ENCODE data around the gene RGS17.
"Not testable (repeated sequence)": the region's sequence is repeated elsewhere in the genome, so short reads cannot be mapped to it uniquely, and the experiment has no call there.

The RGS17 gene

DNA sequence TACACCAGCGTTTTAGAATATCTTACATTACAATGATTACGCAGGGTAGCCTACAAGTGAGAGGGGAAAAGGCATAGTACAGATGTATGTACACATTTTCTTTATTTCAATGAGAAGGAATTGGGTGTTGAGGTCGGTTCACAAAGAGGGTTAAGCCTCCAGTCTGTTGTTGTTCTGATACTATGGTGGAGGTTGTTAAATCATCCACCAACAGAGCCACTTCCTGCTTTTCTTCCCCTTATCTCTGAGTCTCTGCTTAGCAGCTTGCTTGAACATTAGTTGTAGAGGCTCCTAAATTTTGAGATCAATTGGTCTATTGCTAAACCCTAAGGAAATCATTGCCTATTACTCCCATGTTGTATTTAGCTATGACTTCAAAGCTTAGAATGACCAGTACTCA is 7.3 kb downstream of the RGS17 start:
- FAIRE-seq: no peak

DNA sequence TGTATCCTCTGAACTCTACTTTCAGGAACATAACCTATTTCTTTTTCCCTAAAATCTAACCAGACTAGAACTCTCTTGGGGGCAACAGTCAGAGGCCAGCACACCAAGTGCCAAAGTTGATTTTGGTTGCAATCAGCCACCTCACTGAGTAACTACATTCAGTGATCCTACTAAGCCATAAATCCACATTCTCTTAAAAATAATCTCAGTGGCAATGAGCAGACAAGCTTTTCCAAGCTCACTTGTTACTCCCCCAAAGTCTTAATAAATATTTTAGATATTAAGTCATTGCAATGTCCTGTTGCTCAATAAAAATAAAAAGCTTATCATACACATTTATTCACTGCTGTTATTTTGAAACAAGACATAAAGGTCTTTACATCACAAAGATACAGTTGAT is 9.8 kb downstream of the RGS17 start:
- no peak for FAIRE-seq

DNA sequence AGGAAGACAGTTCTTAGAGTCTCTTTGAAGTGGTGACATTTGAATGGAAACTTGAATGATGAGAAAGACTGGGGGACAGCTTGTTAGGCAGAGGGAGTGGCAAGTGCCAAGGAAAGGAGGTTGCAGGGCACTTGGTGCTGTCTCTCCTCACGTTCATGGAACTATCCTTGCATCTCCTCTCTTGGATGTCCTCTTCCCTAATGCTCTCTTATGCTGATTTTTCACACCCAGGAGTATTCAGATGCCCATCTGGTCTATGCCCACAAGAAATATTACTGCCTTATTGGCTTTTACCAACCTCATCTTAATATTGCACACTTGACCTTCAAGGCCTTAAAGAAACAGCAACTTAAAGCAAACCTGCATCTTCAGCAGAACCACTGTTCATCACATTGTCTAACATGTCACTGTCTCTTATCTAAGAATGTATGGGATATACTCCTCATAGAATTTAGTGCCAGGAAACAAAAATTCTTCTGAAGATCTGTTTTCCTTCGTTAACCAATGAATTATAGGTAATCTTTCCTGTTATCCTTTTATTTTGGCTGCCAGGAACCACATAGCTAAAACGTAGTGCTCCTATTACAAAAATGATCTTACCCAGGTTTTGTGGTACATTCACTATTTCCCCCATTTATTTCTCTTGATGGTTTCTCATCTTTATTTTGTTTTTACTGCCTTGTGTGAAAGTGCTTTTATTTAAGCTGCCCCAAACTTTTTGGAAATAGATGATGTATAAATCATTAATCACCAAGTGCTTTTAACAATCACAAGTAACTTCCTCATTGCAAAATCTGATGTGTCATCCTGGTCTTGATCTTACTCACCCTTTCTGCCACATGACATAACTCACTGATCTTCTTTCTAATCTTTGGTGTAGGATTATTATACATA is 12.8 kb downstream of the RGS17 start:
- peak; percentile 82 for FAIRE-seq

DNA sequence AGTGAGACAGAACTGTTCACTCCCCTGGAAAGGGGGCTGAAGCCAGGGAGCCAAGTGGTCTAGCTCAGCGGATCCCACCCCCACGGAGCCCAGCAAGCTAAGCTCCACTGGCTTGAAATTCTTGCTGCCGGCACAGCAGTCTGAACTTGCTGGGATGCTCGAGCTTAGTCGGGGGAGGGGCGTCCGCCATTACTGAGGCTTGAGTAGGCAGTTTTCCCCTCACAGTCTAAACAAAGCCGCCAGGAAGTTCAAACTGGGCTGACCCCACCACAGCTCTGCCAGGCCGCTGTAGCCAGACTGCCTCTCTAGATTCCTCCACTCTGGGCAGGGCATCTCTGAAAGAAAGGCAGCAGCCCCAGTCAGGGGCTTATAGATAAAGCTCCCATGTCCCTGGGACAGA is 20.0 kb downstream of the RGS17 start:
- FAIRE-seq: not testable (repeated sequence)

DNA sequence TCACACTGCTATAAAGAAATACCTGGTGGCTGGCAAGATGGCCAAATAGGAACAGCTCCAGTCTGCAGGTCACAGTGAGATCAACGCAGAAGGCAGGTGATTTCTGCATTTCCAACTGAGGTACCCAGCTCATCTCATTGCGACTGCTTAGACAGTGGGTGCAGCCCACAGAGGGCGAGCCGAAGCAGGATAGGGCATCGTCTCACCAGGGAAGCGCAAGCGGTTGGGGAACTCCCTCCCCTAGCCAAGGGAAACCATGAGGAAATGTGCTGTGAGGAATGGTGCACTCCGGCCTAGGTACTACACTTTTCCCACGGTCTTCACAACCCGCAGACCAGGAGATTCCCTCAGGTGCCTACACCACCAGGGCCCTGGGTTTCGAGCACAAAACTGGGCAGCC is 20.5 kb downstream of the RGS17 start:
- not testable (repeated sequence) for FAIRE-seq

- FAIRE-seq: no peak
Measured at GRCh38 chr6:153108315-153108714, 22.8 kb downstream of the RGS17 start.

- no peak for FAIRE-seq
Measured at GRCh38 chr6:153106021-153106420, 25.1 kb downstream of the RGS17 start.

DNA sequence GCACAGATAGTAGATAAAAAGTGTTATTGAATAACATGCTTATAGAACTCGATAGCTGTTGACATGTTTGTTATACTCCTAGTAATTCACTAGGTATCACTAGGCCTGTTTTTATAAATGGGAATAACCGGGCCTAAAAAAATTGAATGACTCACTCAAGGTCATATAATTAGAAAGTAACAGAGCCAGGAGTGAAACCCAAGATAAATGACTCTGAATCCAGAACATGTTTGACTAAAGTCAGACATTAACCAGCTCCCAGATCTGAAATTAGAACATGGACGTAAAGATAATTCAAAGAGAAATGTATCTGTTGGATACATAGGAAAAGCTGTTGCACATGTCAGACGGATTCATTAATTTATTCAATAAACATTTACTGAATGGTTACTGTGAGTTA is 26.9 kb downstream of the RGS17 start:
- peak; percentile 99 for FAIRE-seq

DNA sequence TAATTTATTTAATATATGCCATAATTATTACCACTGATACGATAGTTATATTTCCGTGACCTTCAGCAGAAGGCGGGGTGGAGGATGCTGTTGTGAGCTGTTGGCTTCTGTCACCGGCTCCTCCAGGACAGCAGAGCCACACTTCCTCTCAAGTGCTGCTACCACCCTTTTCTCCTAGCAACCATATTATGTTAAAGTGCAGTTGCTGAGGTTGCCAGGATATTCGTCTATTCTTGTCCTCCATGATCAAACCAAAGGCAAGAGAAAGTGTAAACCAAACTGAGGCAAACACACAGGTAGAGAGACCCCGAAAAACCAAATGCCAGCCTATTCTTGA is 27.8 kb downstream of the RGS17 start:
- no peak for FAIRE-seq

- peak; percentile 84 for FAIRE-seq
Measured at GRCh38 chr6:153102605-153103318, 28.3 kb downstream of the RGS17 start.

- FAIRE-seq: no peak
Measured at GRCh38 chr6:153101461-153101860, 29.6 kb downstream of the RGS17 start.

DNA sequence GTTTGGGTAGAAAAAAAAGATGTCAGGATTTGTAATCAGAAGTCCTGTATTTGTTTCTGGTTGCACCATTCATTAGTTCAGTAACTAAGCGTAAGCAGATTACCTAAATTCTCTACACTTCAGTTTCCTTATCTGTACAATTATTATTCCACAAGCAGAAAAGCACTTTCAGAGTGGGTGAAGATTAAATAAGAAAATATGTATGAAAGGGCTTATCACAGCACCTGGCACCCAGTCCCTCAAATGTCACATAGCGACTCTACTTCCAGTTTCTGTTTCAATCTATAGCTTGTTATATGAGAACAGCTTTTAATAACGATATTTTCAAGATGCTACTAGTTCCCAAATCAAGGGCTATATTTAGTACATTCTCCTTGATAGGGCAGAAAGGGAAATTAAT is 31.4 kb downstream of the RGS17 start:
- FAIRE-seq: peak; percentile 33

GRCh38 chr6:153096792-153097191 is 34.3 kb downstream of the RGS17 start:
- no peak for FAIRE-seq

- peak; percentile 87 for FAIRE-seq
Measured at GRCh38 chr6:153096031-153096430, 35.1 kb downstream of the RGS17 start.

GRCh38 chr6:153092082-153093013 is 38.7 kb downstream of the RGS17 start:
- peak; percentile 98 for FAIRE-seq

DNA sequence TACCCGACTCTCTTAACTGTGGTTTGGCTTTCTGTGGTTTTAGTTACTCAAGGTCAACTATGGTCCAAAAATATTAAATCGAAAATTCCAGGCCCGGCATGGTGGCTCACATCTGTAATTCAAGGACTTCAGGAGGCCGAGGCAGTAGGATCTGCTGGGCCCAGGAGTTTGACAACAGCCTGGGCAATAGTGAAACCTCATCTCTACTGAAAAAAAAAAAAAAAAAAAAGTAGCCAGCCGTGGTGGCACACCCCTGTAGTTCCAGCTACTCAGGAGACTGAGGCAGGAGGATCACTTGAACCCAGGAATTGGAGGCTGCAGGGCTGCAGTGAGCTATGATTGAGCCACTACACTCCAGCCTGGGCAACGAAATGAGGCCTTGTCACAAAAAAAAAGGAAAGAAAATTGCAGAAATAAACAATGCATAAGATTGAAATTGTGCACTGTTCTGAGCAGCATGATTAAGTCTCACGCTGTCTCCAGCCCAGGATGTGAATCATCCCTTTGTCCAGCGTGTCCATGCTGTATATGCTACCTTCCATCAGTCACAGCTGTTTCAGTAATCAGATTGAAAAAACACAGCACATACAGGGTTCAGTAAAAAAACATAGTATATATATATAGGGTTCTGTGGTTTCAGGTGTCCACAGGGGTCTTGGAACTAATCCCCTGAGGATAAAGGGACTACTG is 40.7 kb downstream of the RGS17 start:
- FAIRE-seq: peak; percentile 58

DNA sequence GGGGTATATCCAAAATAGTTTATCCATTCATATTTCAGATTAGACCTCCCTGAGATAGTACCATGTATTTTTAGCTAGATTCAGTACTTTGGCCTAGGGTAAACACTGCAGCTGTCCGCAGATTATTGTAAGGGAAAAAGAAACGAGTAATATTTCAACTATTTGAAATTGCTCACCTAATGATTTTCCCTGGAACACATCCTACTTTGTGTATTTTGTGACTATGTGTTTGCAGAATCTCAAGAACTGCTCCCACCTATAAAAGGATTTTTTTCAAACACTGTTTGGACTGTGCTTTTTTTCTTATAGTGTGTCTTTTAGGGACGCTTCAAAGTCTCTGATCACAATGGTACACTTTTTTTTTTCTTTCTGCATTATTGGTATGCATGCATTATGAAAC is 42.3 kb downstream of the RGS17 start:
- no peak for FAIRE-seq

DNA sequence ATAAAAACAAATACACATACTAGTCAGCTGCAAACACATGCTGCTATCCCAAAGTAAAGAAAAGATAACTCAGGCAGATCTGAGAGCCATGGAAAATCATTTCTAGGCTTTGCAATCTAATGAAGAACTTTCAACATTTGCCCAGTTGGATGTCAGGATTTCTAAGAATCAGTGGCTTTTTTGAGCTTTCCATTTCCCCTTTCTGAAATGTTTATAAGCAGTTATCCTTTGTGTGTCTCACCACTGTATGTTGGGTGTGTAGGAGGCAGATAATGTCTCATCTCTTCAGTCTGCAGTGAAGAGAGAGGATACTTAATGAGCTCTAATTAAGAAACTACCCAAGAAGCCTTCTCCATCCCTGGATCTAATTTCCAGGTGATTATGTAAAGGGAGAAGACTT is 43.6 kb downstream of the RGS17 start:
- no peak for FAIRE-seq

DNA sequence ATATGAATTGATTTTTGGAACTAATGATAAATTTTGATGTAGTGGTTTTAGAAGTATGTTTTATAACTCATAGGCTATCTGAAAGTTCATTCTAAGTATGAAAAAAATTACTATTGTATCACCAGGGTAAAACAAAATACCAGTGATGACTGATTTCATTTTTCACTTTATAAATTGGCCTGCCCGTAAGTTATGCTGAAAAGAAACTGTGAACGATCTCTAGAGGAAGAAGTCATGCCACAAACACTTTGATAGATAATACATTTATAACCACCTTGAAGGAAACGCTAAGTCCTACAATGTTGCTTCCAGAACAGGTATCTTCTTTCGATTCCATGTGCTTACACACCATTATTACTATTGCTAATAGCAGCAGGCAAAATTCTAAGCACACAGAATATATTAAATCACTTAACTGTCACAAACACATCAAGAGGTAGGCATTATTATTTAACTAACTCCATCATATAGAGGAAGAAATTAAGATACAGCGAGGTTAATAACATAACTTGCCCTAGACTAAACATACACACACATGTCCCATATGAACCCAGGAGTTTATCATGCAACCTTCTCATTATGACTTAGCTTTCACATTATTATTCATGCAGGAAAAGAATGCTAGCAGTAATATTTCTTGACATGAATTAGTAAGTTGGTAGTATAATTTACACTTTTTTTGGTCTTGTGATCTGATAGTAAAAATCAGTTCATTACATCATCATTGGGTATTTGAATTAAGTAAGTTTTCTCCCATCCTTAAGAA is 44.7 kb downstream of the RGS17 start:
- FAIRE-seq: no peak

DNA sequence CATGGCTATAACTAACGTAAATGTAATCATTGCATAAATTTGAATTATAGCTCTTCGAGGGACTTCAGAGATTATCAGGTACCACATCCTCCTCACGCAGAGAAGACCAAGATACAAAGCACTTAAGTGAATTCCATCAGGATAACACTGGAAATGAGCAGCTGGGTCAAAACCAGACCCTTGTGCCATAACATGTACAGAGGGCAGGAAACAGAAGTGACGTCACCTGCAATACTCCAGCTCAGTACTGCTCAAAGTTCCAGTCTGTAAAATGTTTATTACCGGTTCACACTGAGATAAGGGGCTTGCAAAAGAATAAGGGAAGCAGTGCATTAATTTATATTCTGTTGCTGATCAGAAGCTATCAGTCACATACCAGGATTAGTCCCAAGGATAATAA is 45.8 kb downstream of the RGS17 start:
- FAIRE-seq: no peak

DNA sequence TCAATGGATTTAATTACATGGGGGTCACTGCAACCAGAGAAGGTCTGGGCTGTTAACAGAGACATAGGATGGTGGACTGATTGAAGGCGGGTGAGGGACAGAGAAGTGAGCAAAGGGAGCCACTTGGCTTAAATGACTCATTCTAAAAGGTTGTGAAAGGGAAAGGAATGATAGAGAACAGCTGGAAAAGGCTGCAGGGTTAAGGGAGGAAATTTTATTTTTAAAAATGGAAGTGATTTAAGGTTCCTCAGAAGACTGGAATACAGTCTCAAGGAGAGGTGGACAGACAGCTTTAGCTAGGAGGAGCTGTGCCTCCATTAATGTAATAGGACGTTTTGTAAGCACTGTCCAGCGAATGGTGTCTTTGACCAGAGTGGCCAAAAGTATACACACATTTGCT is 46.7 kb downstream of the RGS17 start:
- FAIRE-seq: no peak

DNA sequence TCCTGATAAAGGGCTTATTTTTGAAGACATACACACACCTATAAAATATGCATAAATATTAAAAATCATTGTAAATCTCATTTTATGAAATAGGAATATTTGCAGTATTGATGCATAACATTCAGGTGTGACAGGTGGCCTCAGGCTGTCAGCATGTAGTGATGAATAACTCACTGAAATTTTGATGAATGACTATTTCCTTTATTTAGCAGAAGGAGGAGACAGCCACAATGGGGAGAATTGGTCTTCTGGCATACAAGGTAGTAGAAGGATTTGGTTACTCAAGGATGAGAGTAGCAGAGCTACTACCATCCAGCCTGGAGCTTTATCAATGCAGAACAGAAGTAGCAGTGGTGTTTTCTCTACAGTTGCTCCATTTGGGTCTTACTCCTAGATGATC is 47.2 kb downstream of the RGS17 start:
- FAIRE-seq: no peak
